Stimulated activated CD4-positive, alpha-beta T cell treated with anti-CD3 and anti-CD28 coated beads, Interleukin-4, amount 100 ng/mL, for 4 hours (primary cell): ENCODE results near the gene NXPH1.
"Not testable (repeated sequence)": the region's sequence is repeated elsewhere in the genome, so short reads cannot be mapped to it uniquely, and the experiment has no call there.

ENCODE experiments used
- DNase-seq, 2 experiments: peaks; one replicate each; pipeline ENCODE4 v3.0.0-alpha.2; 2020

The NXPH1 gene

GRCh38 chr7:8612584-8612983 lies 179.2 kb downstream of the NXPH1 start:
- DNase-seq = no peak

DNA sequence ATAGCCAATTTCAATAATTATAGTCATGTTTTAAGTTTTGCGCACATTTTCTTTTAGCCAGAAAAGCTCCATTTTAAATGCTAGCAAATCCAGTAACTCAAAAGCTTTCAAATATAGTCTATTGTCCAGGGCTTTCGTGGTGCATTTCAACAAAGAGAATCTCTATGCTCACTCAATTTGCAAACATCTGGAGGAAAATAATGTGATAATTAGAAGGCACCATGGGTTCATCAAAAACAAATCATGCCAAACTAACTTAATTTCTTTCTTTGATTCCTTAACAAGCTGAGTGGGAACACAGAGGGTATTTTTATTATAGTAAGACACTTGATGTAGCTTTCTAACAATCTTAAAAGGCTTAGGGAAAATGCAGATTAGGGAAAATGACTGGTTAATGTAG lies 179.8 kb downstream of the NXPH1 start:
- no peak for DNase-seq

DNA sequence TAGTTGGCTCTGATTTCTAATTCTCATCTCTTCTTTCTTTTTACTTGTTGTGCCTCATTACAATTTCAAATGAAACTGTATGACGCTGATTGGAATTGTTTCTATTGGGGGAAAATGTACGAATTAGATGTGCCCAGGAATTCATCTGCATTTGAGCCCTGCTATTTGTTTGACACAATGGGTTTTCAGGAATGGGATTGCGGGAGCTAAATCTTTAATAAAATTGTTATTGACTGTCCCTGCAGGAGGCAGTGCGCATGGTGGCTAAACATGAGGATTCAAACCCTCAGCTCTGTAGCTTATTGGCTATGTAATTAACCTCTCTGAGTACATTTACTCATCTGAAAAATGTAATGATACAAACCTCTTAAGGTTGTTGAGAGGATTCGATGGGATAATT lies 181.6 kb downstream of the NXPH1 start:
- DNase-seq = no peak

DNA sequence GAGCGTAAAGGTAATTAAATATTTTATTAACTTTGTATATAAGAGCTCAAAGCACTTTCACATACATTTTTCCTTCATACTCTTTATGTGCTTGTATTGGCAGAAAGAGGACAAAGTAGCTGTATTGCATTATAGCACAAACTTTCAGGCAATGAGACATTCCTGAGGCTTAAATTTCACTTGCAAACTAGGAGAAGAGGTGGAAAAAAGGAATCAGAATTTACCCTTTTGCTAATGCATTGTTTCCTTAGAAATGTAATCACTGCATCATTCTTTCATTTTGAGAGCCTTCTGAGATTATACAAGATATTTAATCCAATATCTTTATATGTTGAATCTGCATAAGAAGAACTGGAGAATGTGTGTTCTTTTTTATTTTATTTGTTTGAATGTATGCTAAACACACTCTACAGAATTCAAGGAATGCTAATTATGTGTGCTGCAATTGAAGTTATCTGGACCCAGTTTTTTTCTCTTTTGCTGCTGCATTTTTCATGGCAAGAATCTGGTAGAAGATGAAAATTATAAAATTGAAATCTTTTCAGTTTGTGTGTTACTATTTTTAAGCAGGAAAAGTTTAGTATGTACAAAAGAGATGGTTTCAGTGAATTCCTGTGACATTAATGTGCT lies 185.1 kb downstream of the NXPH1 start:
- no peak for DNase-seq

DNA sequence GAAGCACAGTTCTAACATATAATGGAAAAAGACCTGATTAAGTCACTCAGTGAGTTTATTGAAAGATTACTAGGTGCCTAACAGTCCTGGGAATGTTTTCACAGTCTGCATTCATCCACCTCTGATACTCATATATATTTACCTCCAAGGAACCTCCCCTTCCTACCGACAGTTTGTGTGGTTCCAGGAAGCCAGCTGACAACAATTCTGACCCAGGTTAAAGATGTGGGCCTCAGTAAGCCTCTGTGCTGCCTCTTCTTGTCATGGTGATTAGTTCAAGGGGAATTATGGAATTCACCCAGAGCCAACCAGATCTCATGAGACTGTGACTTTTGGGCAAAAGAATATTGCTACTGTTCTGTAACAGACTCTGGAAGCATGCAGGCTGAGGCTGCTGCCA lies 186.8 kb downstream of the NXPH1 start:
- no peak for DNase-seq

DNA sequence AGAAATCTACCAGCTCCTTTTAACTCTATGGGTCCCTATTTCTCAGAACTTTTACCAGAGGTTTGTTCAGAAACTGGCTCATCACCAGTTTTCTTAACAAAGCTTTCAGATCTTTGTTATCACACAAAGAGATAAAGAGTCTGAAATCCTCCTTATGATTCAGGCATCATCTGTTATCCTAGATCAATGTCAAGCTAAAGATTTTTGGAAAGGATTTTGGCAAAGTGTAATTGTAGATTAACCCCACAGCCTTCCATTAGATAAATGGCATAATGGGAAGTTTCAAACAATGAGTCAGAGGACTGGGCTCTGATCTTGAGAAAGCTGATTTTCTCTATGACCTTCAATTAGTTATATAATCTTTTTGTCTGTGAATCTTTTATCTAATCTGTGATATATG lies 192.2 kb downstream of the NXPH1 start:
- DNase-seq = no peak

DNA sequence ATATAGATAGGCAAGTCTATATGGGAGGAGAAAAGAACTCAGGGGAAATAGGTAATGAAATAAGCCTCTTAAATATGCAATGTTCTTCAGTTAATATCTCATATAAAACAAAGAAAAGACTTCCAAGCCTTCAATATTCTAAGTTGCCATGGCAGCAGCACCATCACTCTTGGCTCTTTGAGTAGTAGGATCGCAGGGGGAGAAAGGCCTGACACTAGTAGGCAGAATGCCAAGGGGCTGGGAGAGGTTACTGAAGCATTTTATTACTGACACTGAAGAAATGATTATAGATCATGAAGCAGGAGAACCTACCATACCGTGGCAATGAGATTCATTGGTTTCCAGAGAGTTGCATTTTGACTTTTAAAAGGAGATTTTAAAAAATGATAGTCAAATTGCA lies 193.9 kb downstream of the NXPH1 start:
- no peak for DNase-seq

DNA sequence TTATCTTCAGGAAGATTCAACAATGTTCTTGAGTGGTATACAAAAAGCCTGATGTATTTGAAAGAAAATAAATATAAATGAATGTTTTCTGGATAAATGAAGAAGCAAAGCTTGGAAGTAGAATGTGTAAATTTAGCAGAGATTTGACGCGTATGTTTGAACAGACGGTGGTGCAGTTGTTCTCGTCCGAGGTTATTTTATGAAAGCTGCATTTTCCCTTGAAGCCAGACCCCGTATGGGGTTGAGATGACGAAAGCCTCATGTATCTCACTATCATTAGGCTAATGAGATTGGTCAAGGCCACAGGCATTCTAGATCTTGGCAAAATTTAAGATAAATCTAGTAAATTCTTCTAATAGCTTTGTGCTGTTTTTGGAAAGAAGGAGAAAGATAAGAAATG lies 195.2 kb downstream of the NXPH1 start:
- DNase-seq = no peak

DNA sequence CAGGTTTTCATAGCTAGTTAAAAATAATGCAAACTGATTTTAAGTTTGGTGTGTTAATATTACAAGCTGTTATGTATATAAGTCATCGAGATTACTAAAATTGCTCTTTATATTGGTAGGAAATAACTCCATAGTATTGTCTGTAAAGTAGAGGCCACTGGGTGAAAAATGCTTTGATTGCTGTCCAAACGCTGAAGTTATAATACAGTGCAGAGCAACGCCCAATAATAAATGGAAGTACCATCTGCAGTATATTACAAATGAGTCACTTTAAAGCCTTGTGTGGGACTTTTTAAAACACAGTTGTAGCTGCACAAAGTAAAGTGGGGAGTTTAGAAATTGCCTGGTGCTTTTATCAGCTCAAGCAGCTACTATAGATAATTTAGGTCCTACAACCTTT lies 196.1 kb downstream of the NXPH1 start:
- no peak for DNase-seq

GRCh38 chr7:8637322-8637721 lies 203.9 kb downstream of the NXPH1 start:
- no peak for DNase-seq

DNA sequence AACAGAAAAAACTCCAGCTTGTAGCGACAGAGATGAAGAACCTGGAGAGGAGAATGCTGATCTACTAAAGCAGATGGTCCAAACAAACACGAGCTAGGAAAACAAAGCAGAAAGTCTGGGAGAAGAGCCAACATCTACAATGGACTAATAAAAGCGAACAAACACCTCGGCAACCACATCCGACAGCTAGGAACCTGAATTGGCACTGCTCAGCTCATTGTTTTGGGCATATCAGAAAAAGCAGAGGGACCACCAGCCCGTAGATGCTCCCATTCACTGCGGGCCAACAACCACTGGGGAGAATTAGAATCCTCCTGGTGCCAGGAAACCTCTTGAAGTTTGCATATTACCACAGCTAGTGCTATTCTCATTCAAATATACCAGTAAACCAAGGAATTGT lies 204.7 kb downstream of the NXPH1 start:
- DNase-seq = no peak

DNA sequence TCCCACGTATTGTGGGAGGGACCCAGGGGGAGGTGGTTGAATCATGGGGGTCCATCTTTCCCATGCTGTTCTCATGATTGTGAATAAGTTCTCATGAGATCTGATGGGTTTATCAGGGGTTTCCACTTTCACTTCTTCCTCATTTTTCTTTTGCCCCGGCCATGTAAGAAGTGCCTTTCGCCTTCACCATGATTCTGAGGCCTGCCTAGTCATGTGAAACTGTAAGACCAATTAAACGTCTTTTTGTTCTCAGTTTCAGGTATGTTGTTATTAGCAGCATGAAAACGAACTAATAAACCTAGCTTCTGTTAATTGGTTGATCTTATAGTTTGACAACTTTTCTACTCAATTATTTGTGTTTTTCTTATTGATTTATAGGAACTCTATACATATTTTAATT lies 206.3 kb downstream of the NXPH1 start:
- DNase-seq = no peak

DNA sequence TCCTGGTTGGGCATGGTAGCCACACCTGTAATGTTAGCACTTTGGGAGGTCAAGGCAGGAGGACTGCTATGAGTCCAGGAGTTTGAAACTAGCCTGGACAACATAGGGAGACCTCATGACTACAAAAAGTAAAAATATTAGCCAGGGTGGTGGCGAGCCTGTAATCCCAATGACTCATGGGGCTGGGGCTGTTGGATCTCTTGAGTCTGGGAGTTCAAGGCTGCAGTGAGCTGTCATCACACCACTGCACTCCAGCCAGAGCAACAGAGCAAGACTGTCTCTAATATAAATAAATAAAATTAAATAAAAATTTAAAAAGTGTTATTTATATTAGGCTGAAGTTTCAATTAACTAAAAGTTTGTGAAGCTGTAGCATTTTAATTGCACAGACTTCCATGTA lies 207.3 kb downstream of the NXPH1 start:
- no peak for DNase-seq

DNA sequence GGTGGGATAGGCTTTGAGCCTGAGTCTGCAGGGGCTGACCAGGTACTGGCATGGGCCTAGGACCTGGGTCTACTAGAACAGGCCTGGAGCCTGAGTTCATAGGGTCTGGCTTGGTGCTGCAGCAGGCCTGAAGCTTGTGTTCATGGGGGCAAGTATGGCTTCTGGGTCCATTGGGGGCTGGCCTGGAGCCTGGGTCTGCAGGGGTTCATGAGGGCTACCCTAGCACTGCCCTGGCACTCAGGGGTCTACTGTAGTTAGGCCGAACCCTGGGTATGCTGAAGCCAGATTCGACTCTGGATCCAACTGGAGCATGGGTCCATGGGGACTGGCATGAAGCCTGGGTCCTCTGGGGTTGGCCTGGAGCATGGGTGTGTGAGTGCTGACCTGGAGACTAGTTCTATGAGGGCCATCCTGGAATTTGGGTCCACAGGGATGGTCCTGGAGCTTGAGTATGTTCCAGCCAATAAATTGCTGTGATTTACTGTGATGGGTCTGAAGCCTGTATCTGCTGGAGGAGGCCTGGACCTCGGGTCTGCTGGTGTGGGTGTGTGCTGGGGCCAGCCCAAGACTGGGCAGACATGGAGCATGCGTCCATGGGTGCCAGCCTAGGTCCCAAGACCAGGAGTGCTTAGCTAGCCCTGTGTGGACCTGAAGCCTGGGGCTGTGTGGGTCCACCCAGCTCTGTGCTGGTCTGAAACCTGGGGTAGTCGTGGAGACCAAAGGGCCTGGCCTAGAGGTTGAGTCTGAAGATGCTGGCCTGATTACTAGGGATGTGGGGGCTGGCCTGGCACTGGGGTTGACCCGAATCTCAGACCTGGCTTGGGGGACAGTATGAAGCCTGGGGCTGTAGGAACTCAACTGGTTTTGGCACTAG lies 235.5 kb downstream of the NXPH1 start:
- no peak for DNase-seq

- no peak for DNase-seq
Measured at GRCh38 chr7:8669501-8669851, 236.1 kb downstream of the NXPH1 start.

DNA sequence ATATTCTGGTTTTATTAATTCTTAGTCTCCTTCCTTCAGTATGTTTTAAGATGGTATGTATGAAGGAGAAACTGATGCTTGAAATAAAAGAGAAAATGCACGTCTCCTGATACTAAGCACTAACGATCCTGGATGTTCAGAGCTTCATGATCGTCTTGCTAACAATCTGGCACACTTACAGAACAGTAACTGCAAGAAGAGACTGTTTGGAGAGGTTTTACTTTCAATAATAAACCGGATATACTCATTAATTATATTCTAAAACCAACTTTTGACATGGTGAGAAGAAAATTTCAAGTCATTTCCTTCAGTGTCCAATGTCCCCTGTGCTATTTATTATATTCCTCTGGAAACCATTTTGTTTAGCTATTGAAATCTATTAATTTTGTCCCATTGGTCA lies 251.0 kb downstream of the NXPH1 start:
- no peak for DNase-seq

DNA sequence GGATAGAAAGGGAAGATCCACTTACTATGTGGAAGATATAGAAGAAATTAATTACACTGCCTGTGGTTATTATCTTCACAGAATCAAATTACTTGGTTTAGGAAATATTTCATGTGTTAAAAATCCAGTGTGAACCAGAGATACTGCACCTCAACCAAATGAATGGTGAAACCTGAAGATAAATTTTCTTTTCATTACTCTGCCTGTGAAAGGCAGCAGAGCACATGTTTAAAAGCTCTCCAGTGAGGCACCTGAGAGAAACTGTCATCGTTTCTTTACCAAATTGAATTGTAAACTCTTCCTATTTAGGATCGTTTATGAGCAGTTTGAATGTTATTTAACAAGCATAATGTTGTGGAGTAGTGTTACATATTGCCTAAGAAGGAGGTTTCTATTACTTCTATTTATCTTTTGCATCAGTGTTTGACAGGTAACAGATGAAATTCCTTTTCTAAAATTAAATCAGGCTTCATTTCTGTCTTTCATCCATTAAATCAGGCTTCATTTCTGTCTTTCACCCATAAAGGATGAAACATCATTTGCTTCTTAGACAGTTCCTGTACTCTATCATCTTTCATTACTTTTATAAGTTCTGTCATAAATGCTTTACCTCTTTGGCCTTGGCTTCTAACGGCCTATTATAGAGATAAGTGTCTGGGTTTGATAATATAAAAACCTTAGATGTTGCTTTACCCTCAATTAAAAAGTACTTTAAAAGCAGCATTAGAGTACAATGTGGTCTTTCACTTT lies 266.6 kb downstream of the NXPH1 start:
- DNase-seq = no peak

- DNase-seq = no peak
Measured at GRCh38 chr7:8702807-8703206, 269.4 kb downstream of the NXPH1 start.

- DNase-seq = no peak
Measured at GRCh38 chr7:8710124-8710523, 276.7 kb downstream of the NXPH1 start.

DNA sequence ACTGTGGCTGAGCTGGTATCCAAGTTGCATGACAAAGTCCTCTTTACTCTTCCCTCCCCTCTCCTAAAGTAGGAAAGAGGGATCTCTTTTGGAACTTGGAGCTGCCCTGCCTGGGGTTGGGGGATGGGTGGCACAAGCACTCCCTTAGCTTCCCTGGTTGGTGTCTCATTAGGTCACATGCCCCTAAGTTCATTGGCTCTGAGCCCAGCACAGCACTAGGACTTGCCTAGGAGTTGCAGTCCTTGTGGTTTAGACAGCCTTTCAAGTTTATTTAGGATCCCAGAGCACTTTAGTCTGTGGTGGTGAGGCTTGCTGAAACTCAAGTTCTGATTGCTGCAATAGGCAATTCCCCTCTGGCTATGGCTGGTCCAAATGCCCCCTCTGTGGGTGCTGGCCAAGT lies 281.4 kb downstream of the NXPH1 start:
- no peak for DNase-seq

DNA sequence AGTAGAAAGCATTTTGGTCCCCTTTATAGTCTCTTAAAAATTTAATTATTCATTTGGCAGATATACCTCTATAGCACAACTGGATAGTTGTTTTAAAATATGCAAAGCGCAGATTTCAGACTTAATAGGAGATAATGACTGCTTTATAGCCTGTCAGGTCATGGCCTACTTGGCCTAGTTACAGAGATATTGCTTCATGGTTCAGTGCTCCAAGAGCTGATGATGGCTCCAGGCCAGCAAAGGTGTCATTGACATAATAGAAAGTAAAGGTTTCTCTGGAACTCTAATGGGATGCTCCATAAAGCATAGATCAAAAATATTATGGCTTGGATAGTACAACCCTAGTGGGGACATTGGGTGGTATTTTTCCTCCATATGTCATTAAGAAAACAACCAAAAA lies 285.7 kb downstream of the NXPH1 start:
- no peak for DNase-seq

DNA sequence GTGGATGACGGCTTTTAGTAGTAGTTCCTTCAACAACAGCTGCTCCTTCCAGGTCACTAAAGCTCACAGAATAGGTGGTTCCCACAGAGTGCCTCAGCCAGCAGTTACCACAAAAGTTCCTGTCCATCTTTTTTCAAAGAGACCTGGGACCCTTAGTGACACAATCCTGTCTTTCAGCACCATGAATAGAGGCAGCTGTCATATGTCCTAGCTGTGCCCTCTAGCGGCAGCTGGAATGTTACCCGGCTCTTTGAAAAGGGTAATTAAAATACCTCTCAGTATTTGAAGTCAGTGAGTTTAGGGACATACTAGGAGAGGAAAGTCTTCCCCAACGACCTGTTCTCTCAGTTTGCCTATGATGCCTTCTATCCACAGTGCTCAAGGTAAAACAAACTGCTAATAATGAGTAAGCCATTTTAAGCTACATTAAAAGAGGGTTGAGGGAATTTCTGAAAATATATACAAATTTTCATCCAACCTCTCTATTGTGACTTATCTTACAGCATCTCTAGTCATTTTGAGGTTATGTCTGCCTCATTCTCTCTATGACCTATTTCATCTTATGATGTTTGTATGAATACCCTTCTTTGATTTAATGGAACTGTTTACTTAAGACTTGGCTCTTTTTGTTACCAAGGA lies 290.8 kb downstream of the NXPH1 start:
- DNase-seq = no peak

- not testable (repeated sequence) for DNase-seq
Measured at GRCh38 chr7:8731756-8732155, 298.3 kb downstream of the NXPH1 start.

- no peak for DNase-seq
Measured at GRCh38 chr7:8739837-8740236, 306.4 kb downstream of the NXPH1 start.
